Heart right ventricle (tissue), 16 donors: ENCODE data around the gene ACSM5. TPM values are rescaled to one million over a fixed set of nuclear protein-coding genes. Genes with fewer than 3 reads are reported as not detected.

Experiments used
- ATAC-seq, 8 donors: fragments of 200-7000 bp; cut with Tn5 transposase; one replicate each; pipeline ENCODE4 v1.9.1; 2020; ENCODE audit warnings: mild to moderate bottlenecking in 8 of 8, moderate library complexity in 8 of 8, moderate number of reproducible peaks in 1 of 8
- DNase-seq, 2 donors: peaks; one replicate each; pipeline ENCODE4 v3.0.0-alpha.2; 2020
- H3K27ac ChIP-seq, 10 donors: fragments of 200-600 bp; sonication (generic) in 2 of 10; one replicate each; pipeline versions ENCODE4 v1.5.0 to v1.8.0; 2020 to 2022; ENCODE audit warnings: mild to moderate bottlenecking in 3 of 10
- H3K27me3 ChIP-seq, 7 donors: fragments of 200-600 bp; one replicate each; pipeline ENCODE4 v1.8.0; 2021 to 2022; ENCODE audit warnings: mild to moderate bottlenecking in 2 of 7
- H3K36me3 ChIP-seq, 9 donors: fragments of 200-600 bp; sonication (generic) in 1 of 9; one replicate each; pipeline versions ENCODE4 v1.5.0 to v1.8.0; 2020 to 2022; ENCODE audit warnings: mild to moderate bottlenecking in 2 of 9
- H3K4me1 ChIP-seq, 9 donors: fragments of 200-600 bp; sonication (generic) in 1 of 9; one replicate each; pipeline versions ENCODE4 v1.5.0 to v1.8.0; 2020 to 2022; ENCODE audit warnings: mild to moderate bottlenecking in 4 of 9
- H3K4me3 ChIP-seq, 10 donors: fragments of 200-600 bp; sonication (generic) in 2 of 10; one replicate each; pipeline versions ENCODE4 v1.5.0 to v1.8.0; 2020 to 2022; ENCODE audit warnings: mild to moderate bottlenecking in 7 of 10, moderate library complexity in 2 of 10
- H3K9me3 ChIP-seq, 11 donors: fragments of 200-600 bp in 10 of 11; sonication (generic) in 2 of 11; one replicate each; pipeline versions ENCODE4 v1.5.0 to v1.8.0; 2013 to 2022; ENCODE audit warnings: mild to moderate bottlenecking in 2 of 11, control low read depth in 1 of 11, moderate library complexity in 1 of 11
- WGBS, 2 donors: extraction: QIAGEN DNeasy Blood & Tissue Kit; methylation state at CpG; one replicate each; pipeline ENCODE4 v1.1.7; 2013; ENCODE audit warnings: inconsistent platforms in 1 of 2; 5-methylcytosine and 5-hydroxymethylcytosine counted together
- intact Hi-C, 10 donors: fragments of 100-400 bp; cut with DNase I; formaldehyde crosslinking; loops; one replicate each; pipeline versions ENCODE4 v1.11.1 to v1.14.2; 2022
- polyA plus RNA-seq, 2 donors: library from polyadenylated mRNA; stranded (reverse); fragments of 200-250 nt; gene quantifications; one replicate each; pipeline ENCODE4 v1.2.3, GENCODE V29; 2013
- total RNA-seq, 10 donors: library from RNA; stranded (reverse); fragmentation: NEBNext Ultra II Directional in 3 of 10; extraction: Animal tissue kit (Norgen Biotek cat#: 25700) in 3 of 10; gene quantifications; one replicate each; pipeline versions ENCODE4 v1.2.1 to v1.2.4, GENCODE V29; 2021 to 2023
- TF ChIP-seq, protein P1 (sequence below), 9 donors: fragments of 200-600 bp; sonication (generic) in 2 of 9; IDR thresholded peaks; one replicate each; pipeline versions ENCODE4 v1.5.0 to v1.8.0; 2021 to 2022; ENCODE audit warnings: antibody characterized with exemption in 9 of 9, mild to moderate bottlenecking in 5 of 9, moderate library complexity in 1 of 9
- donor health status: Arrhythmogenic right ventricular cardiomyopathy.
- donor health status: ischemic (EF 13 %, LVEDD 7.1; RV severe dilation, severe dysfunction).
- donor health status: healthy with polysubstance abuse.
- donor health status: DM: no; HTN: yes; CAD: no.
- donor health status: DM: no; HTN: no; CAD: no.
- donor health status: ischemic (EF 25% LVEDD 6.9; RV normal size, moderate dysfunction).
- donor health status: ischemic (EF 25% LVEDD 5.7; RV mildly dilated, moderate dysfunction).
- donor health status: healthy.
- donor health status: DM: yes; HTN: yes; CAD: no.
- donor health status: Ischemic cardiomyopathy.
- donor health status: ischemic (EF 35%, LVEDD 5.7; RV mildly dilated, moderate dysfunction).
- donor health status: nonischemic (EF 11% LVEDD 7.7; RV severe dilation, severe dysfunction).
- donor health status: DM: yes; HTN: yes; CAD: no.
- donor health status: PGD.
- donor health status: ischemic (EF 29% LVEDD 5.4; RV normal size, mild dysfunction).
- donor health status: nonischemic (EF 23%, LVEDD 6.1; RV moderate dilation, normal function).

ACSM5 gene
- total and polyA plus RNA-seq, 12 donors: 0.32 to 16.5 (median 1.5) TPM

DNA sequence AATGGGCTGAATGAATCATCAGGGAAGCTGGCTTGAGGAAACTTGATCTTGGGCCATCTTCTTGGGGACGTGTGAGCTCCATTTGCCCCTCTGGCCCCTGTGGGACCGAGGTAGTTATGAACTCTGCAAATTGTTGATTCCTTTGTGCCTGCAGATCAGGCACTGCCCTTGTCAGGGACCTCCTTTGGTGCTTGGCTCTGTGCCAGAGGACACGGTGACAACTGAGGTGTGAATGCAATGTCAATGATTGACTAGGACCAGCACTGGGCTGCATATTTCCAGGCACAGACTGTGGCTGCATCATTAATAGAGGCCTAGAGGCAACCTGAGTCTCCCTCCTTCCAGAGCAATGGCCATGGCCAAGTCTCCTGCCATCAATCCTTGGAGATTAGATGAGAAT is 28.6 kb upstream of the ACSM5 start:
- intact Hi-C loops: loop anchor here in 3 of 10 donors (5.0 to 10.0 kb wide), 2 partner anchors 473 to 776 kb away; no protein-coding TSS in a partner anchor
- no peaks in the 10 kb centered on the region for H3K36me3 ChIP-seq
- DNase-seq: no peak
- H3K27ac ChIP-seq: no peak overlapping the region
- 52 to 57% methylated on average over 3 of the region's 3 CpGs for WGBS, 2 donors
- ATAC-seq: no peak
- H3K4me3 ChIP-seq: no peak overlapping the region
- H3K9me3 ChIP-seq: no peaks in the 10 kb centered on the region
- peaks cover 0 to 3% (median 0%) of the 10 kb centered on the region in 9 donors for H3K4me1 ChIP-seq
- TF ChIP-seq, protein P1, sequence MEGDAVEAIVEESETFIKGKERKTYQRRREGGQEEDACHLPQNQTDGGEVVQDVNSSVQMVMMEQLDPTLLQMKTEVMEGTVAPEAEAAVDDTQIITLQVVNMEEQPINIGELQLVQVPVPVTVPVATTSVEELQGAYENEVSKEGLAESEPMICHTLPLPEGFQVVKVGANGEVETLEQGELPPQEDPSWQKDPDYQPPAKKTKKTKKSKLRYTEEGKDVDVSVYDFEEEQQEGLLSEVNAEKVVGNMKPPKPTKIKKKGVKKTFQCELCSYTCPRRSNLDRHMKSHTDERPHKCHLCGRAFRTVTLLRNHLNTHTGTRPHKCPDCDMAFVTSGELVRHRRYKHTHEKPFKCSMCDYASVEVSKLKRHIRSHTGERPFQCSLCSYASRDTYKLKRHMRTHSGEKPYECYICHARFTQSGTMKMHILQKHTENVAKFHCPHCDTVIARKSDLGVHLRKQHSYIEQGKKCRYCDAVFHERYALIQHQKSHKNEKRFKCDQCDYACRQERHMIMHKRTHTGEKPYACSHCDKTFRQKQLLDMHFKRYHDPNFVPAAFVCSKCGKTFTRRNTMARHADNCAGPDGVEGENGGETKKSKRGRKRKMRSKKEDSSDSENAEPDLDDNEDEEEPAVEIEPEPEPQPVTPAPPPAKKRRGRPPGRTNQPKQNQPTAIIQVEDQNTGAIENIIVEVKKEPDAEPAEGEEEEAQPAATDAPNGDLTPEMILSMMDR (IDR thresholded peaks at IDR 0.05): no peak
- H3K27me3 ChIP-seq: peaks cover 0 to 23% (median 5%) of the 10 kb centered on the region in 7 donors

DNA sequence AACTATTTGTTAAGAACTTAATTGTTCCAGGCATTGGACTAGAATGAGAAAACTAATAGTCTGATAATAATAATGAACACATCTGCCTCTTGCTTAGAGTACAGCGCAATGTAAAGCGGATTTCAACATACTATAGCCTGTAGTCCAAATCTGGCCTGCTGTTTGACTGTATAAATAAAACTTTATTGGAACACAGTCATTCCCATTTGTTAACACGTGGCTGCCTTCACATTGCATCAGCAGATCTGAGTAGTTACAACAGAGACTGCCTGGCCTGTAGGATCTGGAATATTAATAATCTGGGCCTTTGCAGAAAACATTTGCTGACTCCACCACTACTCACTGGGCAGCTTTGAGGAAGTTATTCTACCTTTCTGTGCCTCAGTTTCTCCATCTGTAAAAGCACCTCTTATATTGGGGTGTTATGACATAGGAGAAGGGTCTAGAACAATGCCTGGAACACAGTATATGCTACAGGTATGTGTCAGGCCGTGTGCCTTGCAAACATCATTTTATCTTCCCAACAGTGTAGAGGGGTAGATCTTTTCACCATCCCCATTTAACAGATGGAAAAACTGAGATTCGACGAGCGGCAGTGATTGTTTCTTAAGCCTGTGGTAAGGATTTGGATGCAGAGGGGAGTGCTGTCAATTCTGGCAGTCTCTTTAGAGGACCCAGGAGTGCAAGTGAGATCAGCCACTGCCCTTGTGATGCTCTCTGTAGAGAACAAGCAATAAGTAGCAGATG is 27.0 kb upstream of the ACSM5 start:
- peaks cover 0 to 10% (median 0%) of the 10 kb centered on the region in 9 donors for H3K4me1 ChIP-seq
- intact Hi-C loops: loop anchor here in 6 of 10 donors (2.0 to 10.0 kb wide), 4 partner anchors 474 to 778 kb away; no protein-coding TSS in a partner anchor
- DNase-seq (no peak), ATAC-seq (no peak)
- H3K9me3 ChIP-seq: no peaks in the 10 kb centered on the region
- H3K36me3 ChIP-seq: no peaks in the 10 kb centered on the region
- no peak overlapping the region for H3K27ac ChIP-seq
- TF ChIP-seq, protein P1 (IDR thresholded peaks at IDR 0.05): no peak
- H3K4me3 ChIP-seq: no peak overlapping the region
- 88 to 93% methylated on average over 7 of the region's 7 CpGs for WGBS, 2 donors
- peaks cover 0 to 29% (median 5%) of the 10 kb centered on the region in 7 donors for H3K27me3 ChIP-seq

GRCh38 chr16:20383106-20384029 is 26.0 kb upstream of the ACSM5 start:
- no peaks in the 10 kb centered on the region for H3K36me3 ChIP-seq
- no peaks in the 10 kb centered on the region for H3K9me3 ChIP-seq
- H3K4me1 ChIP-seq: peaks cover 0 to 10% (median 0%) of the 10 kb centered on the region in 9 donors
- no peak overlapping the region for H3K4me3 ChIP-seq
- DNase-seq (peak in 1 of 2 donors; percentile 49), ATAC-seq (peak in 6 of 8 donors; percentile 52 to 80 (median 72))
- TF ChIP-seq, protein P1 (IDR thresholded peaks at IDR 0.05): peak; percentile 53 to 83 (median 77)
- intact Hi-C loops: loop anchor here in 9 of 10 donors (1.0 to 10.0 kb wide), 5 partner anchors 475 to 779 kb away; no protein-coding TSS in a partner anchor
- H3K27ac ChIP-seq: no peak overlapping the region
- peaks cover 0 to 29% (median 5%) of the 10 kb centered on the region in 7 donors for H3K27me3 ChIP-seq
- 32 to 33% methylated on average over 11 of the region's 11 CpGs for WGBS, 2 donors
